Neural progenitor cell (in vitro differentiated cells): ENCODE data around the gene LITAFD. TPM values are rescaled to one million over a fixed set of nuclear protein-coding genes. Genes with fewer than 3 reads are reported as not detected.

Experiments
- DNase-seq: peaks from one replicate; pipeline ENCODE4 v3.0.0-alpha.2; 2016; ENCODE audit warnings: low spot score
- H2AFZ ChIP-seq: fragments of 200-600 bp; sonication (generic); replicated peaks from 2 replicates; pipeline ENCODE4 v1.6.1; 2016; ENCODE audit warnings: antibody characterized with exemption
- H3F3A ChIP-seq: fragments of 200-600 bp; sonication (generic); 2 replicates; pipeline ENCODE4 v1.6.1; 2016; ENCODE audit warnings: antibody characterized with exemption, low read depth
- H3K27ac ChIP-seq: fragments of 200-600 bp; sonication (generic); 2 replicates; pipeline ENCODE4 v1.5.1; 2016; ENCODE audit warnings: mild to moderate bottlenecking
- H3K27me3 ChIP-seq: fragments of 200-600 bp; sonication (generic); 2 replicates; pipeline ENCODE4 v1.6.1; 2016; ENCODE audit warnings: mild to moderate bottlenecking, moderate library complexity
- H3K36me3 ChIP-seq: fragments of 200-600 bp; sonication (generic); 2 replicates; pipeline ENCODE4 v1.5.1; 2016
- H3K4me1 ChIP-seq: fragments of 200-600 bp; sonication (generic); 2 replicates; pipeline ENCODE4 v1.6.1; 2016; ENCODE audit warnings: mixed run types
- H3K4me2 ChIP-seq: fragments of 200-600 bp; sonication (generic); 2 replicates; pipeline ENCODE4 v1.6.1; 2016
- H3K4me3 ChIP-seq: fragments of 200-600 bp; sonication (generic); 2 replicates; pipeline ENCODE4 v1.5.1; 2016
- H3K79me2 ChIP-seq: fragments of 200-600 bp; sonication (generic); 2 replicates; pipeline ENCODE4 v1.6.1; 2016; ENCODE audit warnings: low read depth
- H3K9ac ChIP-seq: fragments of 200-600 bp; sonication (generic); 2 replicates; pipeline ENCODE4 v1.6.1; 2016
- H3K9me3 ChIP-seq: fragments of 200-600 bp; sonication (generic); 2 replicates; pipeline ENCODE4 v1.5.1; 2016; ENCODE audit warnings: low read depth
- H4K20me1 ChIP-seq: fragments of 200-600 bp; sonication (generic); 2 replicates; pipeline ENCODE4 v1.6.1; 2016; ENCODE audit warnings: low read depth
- H3K27ac Mint-ChIP-seq: 3 replicates; pipeline ENCODE4 v1.8.0; 2021; ENCODE audit warnings: mixed read lengths
- H3K27me3 Mint-ChIP-seq: 2 replicates; pipeline ENCODE4 v1.8.0; 2022; ENCODE audit warnings: low read depth, mild to moderate bottlenecking, inconsistent platforms, moderate library complexity, mixed read lengths; ENCODE audit not compliant: insufficient read depth
- H3K36me3 Mint-ChIP-seq: 3 replicates; pipeline ENCODE4 v1.8.0; 2021; ENCODE audit warnings: mixed read lengths
- H3K4me1 Mint-ChIP-seq: 3 replicates; pipeline ENCODE4 v1.8.0; 2021; ENCODE audit warnings: mixed read lengths
- H3K4me3 Mint-ChIP-seq: 3 replicates; pipeline ENCODE4 v1.8.0; 2021; ENCODE audit warnings: mild to moderate bottlenecking, moderate library complexity, mixed read lengths
- H3K9me3 Mint-ChIP-seq: 3 replicates; pipeline ENCODE4 v1.8.0; 2020; ENCODE audit warnings: mixed read lengths
- CTCF ChIP-seq: fragments of 200-600 bp; sonication (generic); IDR thresholded peaks from 2 replicates; pipeline ENCODE4 v1.5.1; 2017; ENCODE audit warnings: antibody characterized with exemption, mild to moderate bottlenecking
- EZH2 ChIP-seq: fragments of 200-600 bp; sonication (generic); IDR thresholded peaks from 2 replicates; pipeline ENCODE4 v1.6.1; 2017; ENCODE audit warnings: antibody characterized with exemption, mild to moderate bottlenecking, moderate library complexity
- EZH2phosphoT487 ChIP-seq: fragments of 200-600 bp; sonication (generic); IDR thresholded peaks from 2 replicates; pipeline ENCODE4 v1.6.1; 2017; ENCODE audit warnings: antibody characterized with exemption
- total RNA-seq: library from RNA; depleted of rRNA; stranded (reverse); fragments of >200 nt; gene quantifications from 2 replicates; pipeline ENCODE4 v1.2.3, GENCODE V29; 2015; ENCODE audit warnings: low replicate concordance

The LITAFD gene
- total RNA-seq, 1 donor from 2014 or later = not detected

DNA sequence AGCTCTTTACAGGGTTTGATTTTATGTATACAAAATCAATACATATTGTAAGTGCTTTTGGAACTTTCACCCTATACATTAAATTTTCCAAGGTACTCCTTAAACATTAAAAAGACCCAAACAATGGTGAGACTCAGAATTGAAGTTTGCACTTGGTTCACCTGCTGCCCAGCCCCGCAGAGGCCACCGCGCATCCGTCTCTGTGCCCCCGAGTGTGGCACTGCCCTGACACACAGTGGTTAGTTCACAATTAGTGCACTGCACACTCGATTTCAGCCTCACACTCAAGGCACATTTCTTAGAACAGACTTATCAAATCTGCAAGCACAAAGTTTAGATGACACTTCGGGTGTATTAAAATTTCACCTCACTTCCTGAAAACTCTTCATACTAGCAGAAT lies 43.3 kb downstream of the LITAFD start:
- no peak overlapping the region for H3K4me3 Mint-ChIP-seq
- H3K9me3 Mint-ChIP-seq = peaks cover 2% of the 10 kb centered on the region
- DNase-seq = no peak
- no peak overlapping the region for H3K27ac Mint-ChIP-seq
- H3K79me2 ChIP-seq = peaks cover 76% of the 10 kb centered on the region
- H3K36me3 ChIP-seq = peaks cover 8% of the 10 kb centered on the region
- no peak overlapping the region for H3K27ac ChIP-seq
- no peaks in the 10 kb centered on the region for H3K9me3 ChIP-seq
- no peaks in the 10 kb centered on the region for H3K27me3 ChIP-seq
- TF ChIP-seq EZH2phosphoT487 = no peak
- no peak for TF ChIP-seq CTCF
- no peak for TF ChIP-seq EZH2
- H3K27me3 Mint-ChIP-seq = peaks cover 3% of the 10 kb centered on the region
- no peak overlapping the region for H3K4me3 ChIP-seq
- H3K4me2 ChIP-seq = no peak overlapping the region
- H3K9ac ChIP-seq = no peak overlapping the region
- no peaks in the 10 kb centered on the region for H3F3A ChIP-seq
- H3K36me3 Mint-ChIP-seq = peaks cover 47% of the 10 kb centered on the region
- peaks cover 81% of the 10 kb centered on the region for H4K20me1 ChIP-seq
- peaks cover 27% of the 10 kb centered on the region for H3K4me1 Mint-ChIP-seq
- no peaks in the 10 kb centered on the region for H3K4me1 ChIP-seq
- H2AFZ ChIP-seq = no peak overlapping the region

GRCh38 chr16:8926827-8927226 lies 44.7 kb downstream of the LITAFD start:
- H3K4me1 Mint-ChIP-seq = peaks cover 18% of the 10 kb centered on the region
- Histone ChIP-seq H3K4me1 (no peaks in the 10 kb centered on the region), H3K27me3 (no peaks in the 10 kb centered on the region), H3K9me3 (no peaks in the 10 kb centered on the region), H4K20me1 (peaks cover 94% of the 10 kb centered on the region), H3K79me2 (peaks cover 89% of the 10 kb centered on the region), H3K36me3 (peaks cover 8% of the 10 kb centered on the region), H3K4me3 (no peak overlapping the region), H3K27ac (no peak overlapping the region), H3K9ac (no peak overlapping the region), H3K4me2 (no peak overlapping the region), H3F3A (no peaks in the 10 kb centered on the region), H2AFZ (no peak overlapping the region)
- H3K27me3 Mint-ChIP-seq = peaks cover 3% of the 10 kb centered on the region
- no peak for DNase-seq
- H3K27ac Mint-ChIP-seq = no peak overlapping the region
- H3K36me3 Mint-ChIP-seq = peaks cover 37% of the 10 kb centered on the region
- H3K9me3 Mint-ChIP-seq = peaks cover 2% of the 10 kb centered on the region
- H3K4me3 Mint-ChIP-seq = no peak overlapping the region
- TF ChIP-seq EZH2phosphoT487 (no peak), CTCF (no peak), EZH2 (no peak)

DNA sequence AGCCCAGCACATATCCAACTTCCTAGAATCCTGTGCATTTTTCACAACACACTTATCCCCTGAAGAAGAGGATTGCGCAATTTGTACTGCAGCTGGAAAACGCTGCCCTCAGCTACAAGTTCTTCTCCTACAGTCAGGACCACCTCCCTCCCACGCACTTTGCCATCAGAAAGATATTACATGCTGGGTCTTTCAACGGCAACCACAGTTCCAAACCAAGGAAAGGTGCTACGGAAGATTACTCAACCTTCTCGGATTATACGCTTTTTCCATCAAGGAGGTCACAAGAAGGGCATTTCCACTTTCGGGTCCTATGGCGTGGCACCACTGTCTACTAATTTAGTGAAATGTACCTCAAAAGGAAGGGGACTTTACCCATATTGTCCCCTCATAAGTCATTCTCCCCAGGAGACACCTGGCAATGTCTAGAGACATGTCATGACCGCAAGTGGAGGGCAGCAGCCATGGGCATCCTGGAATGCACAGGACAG lies 46.4 kb downstream of the LITAFD start:
- peaks cover 100% of the 10 kb centered on the region for H4K20me1 ChIP-seq
- peaks cover 34% of the 10 kb centered on the region for H3K36me3 Mint-ChIP-seq

More for the DNA sequence above, 46.4 kb downstream of the LITAFD start:
- Histone ChIP-seq H2AFZ (no peak overlapping the region), H3K27me3 (no peaks in the 10 kb centered on the region), H3K4me3 (no peak overlapping the region), H3K9me3 (no peaks in the 10 kb centered on the region), H3F3A (peaks cover 5% of the 10 kb centered on the region), H3K4me2 (no peak overlapping the region), H3K36me3 (no peaks in the 10 kb centered on the region), H3K79me2 (peaks cover 100% of the 10 kb centered on the region), H3K4me1 (no peaks in the 10 kb centered on the region), H3K27ac (no peak overlapping the region), H3K9ac (no peak overlapping the region)
- Mint-ChIP-seq H3K9me3 (peaks cover 2% of the 10 kb centered on the region), H3K4me1 (peaks cover 20% of the 10 kb centered on the region), H3K27ac (no peak overlapping the region), H3K27me3 (peaks cover 5% of the 10 kb centered on the region), H3K4me3 (no peak overlapping the region)
- TF ChIP-seq CTCF = no peak
- TF ChIP-seq EZH2phosphoT487 = no peak
- no peak for TF ChIP-seq EZH2
- no peak for DNase-seq
